ENCODE results near the gene MCTP1. TPM values are rescaled to one million over a fixed set of nuclear protein-coding genes. Genes with fewer than 3 reads are reported as not detected.

Gene MCTP1
- total and polyA plus RNA-seq, 10 of the 15 experiments (the other 5 are each of a cell fraction or from before 2014, with no cell fraction given) = 12.6 to 45.9 (median 18.8) TPM

GRCh38 chr5:94976853-94977252 is 308.0 kb downstream of the MCTP1 start:
- Histone ChIP-seq H3K4me2 (ENCODE audit: control insufficient read depth, insufficient read depth) (no peak overlapping the region), H4K20me1 (ENCODE audit: control insufficient read depth, insufficient read depth) (no peaks in the 10 kb centered on the region), H3K4me1 (ENCODE audit: control insufficient read depth, insufficient read depth, low read length) (no peaks in the 10 kb centered on the region), H3K36me3 (ENCODE audit: control insufficient read depth in 2 of 2, insufficient read depth in 2 of 2, low read length in 1 of 2) (no peaks in the 10 kb centered on the region; a peak in 1 of 4 replicates), H3K27me3 (replicated peaks in 1 of 2; ENCODE audit: control insufficient read depth in 2 of 2, insufficient read depth in 2 of 2, low read length in 1 of 2) (no peaks in the 10 kb centered on the region), H2AFZ (ENCODE audit: control insufficient read depth, low read depth, low read length) (no peak overlapping the region), H3K79me2 (ENCODE audit: control insufficient read depth, insufficient read depth, low read length) (no peaks in the 10 kb centered on the region), H3K4me3 (no peak overlapping the region), H3K27ac (ENCODE audit: control insufficient read depth, insufficient read depth) (no peak overlapping the region), H3K9me3 (replicated peaks; ENCODE audit: control insufficient read depth, insufficient read depth, low read length) (peaks cover 9% of the 10 kb centered on the region), H3K9ac (ENCODE audit: control insufficient read depth, insufficient read depth, low read length) (no peak overlapping the region)
- FAIRE-seq = no peak
- no peak for ATAC-seq
- RAD21 ChIA-PET (ENCODE audit: unreplicated experiment) = interaction anchor here (0.9 kb wide), 1 partner anchor 9 kb away, joined by 4 read pairs; no protein-coding TSS in a partner anchor
- BruUV-seq (replicated peaks) = no TSS peak
- no peak for DNase-seq (ENCODE audit: low read depth, low spot score)
- intact Hi-C loops (cut with micrococcal nuclease; ENCODE audit: unreplicated experiment) (no loop called here), in situ Hi-C loops (cut with MboI) (no loop called here)
- CTCF ChIA-PET = interaction anchor here (1.1 to 1.7 kb wide), 3 partner anchors 9 to 285 kb away, joined by 3 to 4 read pairs (median 4); no protein-coding TSS in a partner anchor
- WGBS (ENCODE audit: insufficient coverage, insufficient replicate concordance, low lambda C conversion rate, missing lambda C conversion rate) = 9% methylated on average over 1 of the region's 1 CpG
- TF ChIP-seq YBX1 (IDR thresholded peaks at IDR 0.05) (no peak), CBX5 (IDR thresholded peaks at IDR 0.05; ENCODE audit: low read depth) (no peak), BRCA1 (IDR thresholded peaks at IDR 0.05; ENCODE audit: low read depth, low read length) (no peak), ATF7 (IDR thresholded peaks at IDR 0.05; ENCODE audit: low read depth) (peak; percentile 57), ZBTB4 (CRISPR knock-in tag; IDR thresholded peaks at IDR 0.05) (no peak), EP300 (IDR thresholded peaks at IDR 0.05; ENCODE audit: borderline replicate concordance in 1 of 2, control insufficient read depth in 1 of 2, low read depth in 2 of 2, low read length in 2 of 2) (no peak), PRDM15 (CRISPR knock-in tag; IDR thresholded peaks at IDR 0.05) (no peak), ZZZ3 (IDR thresholded peaks at IDR 0.05; ENCODE audit: control insufficient read depth, insufficient read length, low read depth) (no peak), SMARCA5 (IDR thresholded peaks at IDR 0.05) (no peak)
- POLR2A ChIA-PET = interaction anchor here (0.6 to 0.8 kb wide), 2 partner anchors 27 to 92 kb away, joined by 3 read pairs; no protein-coding TSS in a partner anchor
- SMC1A ChIA-PET (ENCODE audit: uncharacterized antibody, unreplicated experiment) = interaction anchor here (0.5 to 1.4 kb wide), 7 partner anchors 8 to 248 kb away, joined by 3 to 4 read pairs (median 3); no protein-coding TSS in a partner anchor

All from GM12878 (cell line).